Stimulated activated CD8-positive, alpha-beta memory T cell treated with anti-CD3 and anti-CD28 coated beads, Interleukin-15, amount 100 ng/mL, for 48 hours (primary cell): ENCODE results near the gene SFXN5.
A peak's percentile ranks its signal among the peaks of the same experiment; 100 is the strongest.

Experiments
- DNase-seq, 2 donors: peaks; one replicate each; pipeline ENCODE4 v3.0.0-alpha.2; 2020; ENCODE audit warnings: low read depth in 2 of 2

The SFXN5 gene

GRCh38 chr2:72942293-72942692, 129.2 kb downstream of the SFXN5 start:
- DNase-seq: no peak

- DNase-seq: no peak
Observed at GRCh38 chr2:72940786-72941185, 130.7 kb downstream of the SFXN5 start.

GRCh38 chr2:72940361-72940760, 131.2 kb downstream of the SFXN5 start:
- DNase-seq: no peak

GRCh38 chr2:72938455-72938854, 133.1 kb downstream of the SFXN5 start:
- no peak for DNase-seq

- no peak for DNase-seq
Observed at GRCh38 chr2:72937356-72937669, 134.2 kb downstream of the SFXN5 start.

- no peak for DNase-seq
Observed at GRCh38 chr2:72936660-72937355, 134.7 kb downstream of the SFXN5 start.

GRCh38 chr2:72935611-72935957, 135.9 kb downstream of the SFXN5 start:
- DNase-seq: no peak

- DNase-seq: no peak
Observed at GRCh38 chr2:72934683-72935610, 136.6 kb downstream of the SFXN5 start.

GRCh38 chr2:72933646-72934151, 137.8 kb downstream of the SFXN5 start:
- no peak for DNase-seq

- no peak for DNase-seq
Observed at GRCh38 chr2:72933207-72933606, 138.3 kb downstream of the SFXN5 start.

GRCh38 chr2:72932805-72933204, 138.7 kb downstream of the SFXN5 start:
- DNase-seq: no peak

- DNase-seq: no peak
Observed at GRCh38 chr2:72932045-72932740, 139.3 kb downstream of the SFXN5 start.

GRCh38 chr2:72931280-72931910, 140.1 kb downstream of the SFXN5 start:
- DNase-seq: peak in 1 of 2 donors; percentile 56

- no peak for DNase-seq
Observed at GRCh38 chr2:72929010-72929409, 142.5 kb downstream of the SFXN5 start.

GRCh38 chr2:72927619-72928550, 143.6 kb downstream of the SFXN5 start:
- DNase-seq: no peak

- no peak for DNase-seq
Observed at GRCh38 chr2:72926811-72927465, 144.6 kb downstream of the SFXN5 start.

- no peak for DNase-seq
Observed at GRCh38 chr2:72926368-72926767, 145.1 kb downstream of the SFXN5 start.

GRCh38 chr2:72925328-72925943, 146.1 kb downstream of the SFXN5 start:
- DNase-seq: no peak

GRCh38 chr2:72924353-72925240, 146.9 kb downstream of the SFXN5 start:
- no peak for DNase-seq
